Stimulated activated CD8-positive, alpha-beta memory T cell treated with anti-CD3 and anti-CD28 coated beads, Interleukin-2, amount 100 ng/mL, for 48 hours (primary cell): ENCODE data around the gene STK35.
A peak's percentile ranks its signal among the peaks of the same experiment; 100 is the strongest.

ENCODE experiments used
- DNase-seq, 2 donors: peaks; one replicate each; pipeline ENCODE4 v3.0.0-alpha.2; 2020; ENCODE audit warnings: low read depth in 2 of 2

Gene STK35

DNA sequence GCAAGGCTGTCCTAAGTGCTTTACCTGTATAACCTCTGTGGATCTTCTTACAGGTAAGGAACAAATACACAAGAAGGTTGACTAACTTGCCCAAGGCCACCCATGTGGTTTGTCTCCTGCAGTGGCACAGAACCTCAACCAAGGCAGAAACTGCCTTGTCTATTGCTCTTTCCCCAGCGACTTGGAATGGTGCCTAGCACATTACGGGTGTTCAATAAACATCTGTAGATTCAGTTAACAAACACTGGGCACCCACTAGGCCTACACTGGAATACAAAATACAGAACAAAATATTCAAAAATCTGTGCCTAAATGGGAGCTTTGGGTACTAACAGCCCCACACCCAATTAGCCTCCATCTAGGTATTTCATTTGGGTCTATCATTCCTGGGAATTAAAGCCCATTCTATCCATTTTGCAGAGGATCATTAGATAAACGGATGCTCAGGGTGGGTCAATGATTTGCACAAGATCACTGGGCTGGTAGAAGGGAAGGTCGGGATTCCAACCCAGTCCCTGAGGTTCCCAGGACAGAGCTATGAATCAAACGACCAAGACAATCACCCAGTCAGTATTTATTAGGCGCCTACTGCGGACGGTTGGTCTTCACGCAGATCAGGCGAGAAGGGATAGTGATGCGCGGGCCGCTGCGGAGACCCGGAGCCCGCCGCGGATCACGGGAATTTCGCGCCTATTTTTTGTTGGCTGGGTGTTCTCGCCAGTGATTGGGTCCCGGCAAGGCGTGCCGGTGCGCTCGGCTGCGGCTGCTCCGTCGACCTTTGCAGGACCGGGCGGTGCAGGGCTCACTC is at the start of gene STK35:
STK35 (plus strand) TSS at position 771 of the 808 bp plus-strand sequence. CDS start 55 bp downstream, outside the sequence.
- peak in 1 of 2 donors; percentile 58 for DNase-seq

GRCh38 chr20:2051946-2052345 is 49.7 kb upstream of the STK35 start:
- DNase-seq: no peak

- DNase-seq: no peak
Measured at GRCh38 chr20:2052741-2053140, 48.9 kb upstream of the STK35 start.

GRCh38 chr20:2053615-2054014 is 48.0 kb upstream of the STK35 start:
- no peak for DNase-seq

DNA sequence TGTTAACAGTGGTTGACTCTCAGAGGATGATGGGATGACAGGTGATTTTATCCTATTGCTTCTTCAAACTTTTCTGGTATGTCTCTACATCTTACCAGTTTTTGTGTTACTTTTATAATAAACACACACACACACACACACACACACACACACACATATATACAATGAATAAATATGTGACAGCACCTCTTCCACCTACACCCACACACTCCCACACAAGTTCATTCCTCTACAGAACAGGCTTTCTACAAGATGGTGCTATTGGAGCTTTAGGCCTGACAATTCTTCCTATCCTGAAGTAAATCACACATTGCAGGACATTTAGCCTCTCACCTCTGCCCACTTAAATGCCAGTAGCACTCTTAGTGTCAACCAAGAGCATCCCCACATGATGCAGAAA is 46.7 kb upstream of the STK35 start:
- DNase-seq: no peak

DNA sequence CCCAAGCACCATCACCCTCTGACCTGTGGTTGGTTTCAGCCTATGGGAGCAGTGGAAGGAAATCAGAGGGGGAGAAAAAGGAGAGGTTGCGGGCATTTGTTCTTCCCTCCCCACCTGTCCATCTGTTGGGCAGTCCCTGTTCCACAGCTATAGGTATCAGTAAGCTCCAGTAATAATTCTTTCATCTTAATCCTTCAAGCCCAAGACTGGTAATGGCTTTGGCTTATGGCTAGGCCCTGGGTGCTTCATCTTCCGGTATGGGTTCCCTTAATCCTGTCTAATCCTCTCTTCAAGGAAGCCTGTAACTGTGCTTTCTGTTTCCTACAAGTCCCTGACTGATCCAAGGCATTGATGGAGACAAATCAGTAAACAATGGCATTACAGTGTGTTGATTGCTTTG is 42.2 kb upstream of the STK35 start:
- no peak for DNase-seq

- no peak for DNase-seq
Measured at GRCh38 chr20:2065099-2065498, 36.5 kb upstream of the STK35 start.

GRCh38 chr20:2066461-2067122 is 35.0 kb upstream of the STK35 start:
- no peak for DNase-seq

DNA sequence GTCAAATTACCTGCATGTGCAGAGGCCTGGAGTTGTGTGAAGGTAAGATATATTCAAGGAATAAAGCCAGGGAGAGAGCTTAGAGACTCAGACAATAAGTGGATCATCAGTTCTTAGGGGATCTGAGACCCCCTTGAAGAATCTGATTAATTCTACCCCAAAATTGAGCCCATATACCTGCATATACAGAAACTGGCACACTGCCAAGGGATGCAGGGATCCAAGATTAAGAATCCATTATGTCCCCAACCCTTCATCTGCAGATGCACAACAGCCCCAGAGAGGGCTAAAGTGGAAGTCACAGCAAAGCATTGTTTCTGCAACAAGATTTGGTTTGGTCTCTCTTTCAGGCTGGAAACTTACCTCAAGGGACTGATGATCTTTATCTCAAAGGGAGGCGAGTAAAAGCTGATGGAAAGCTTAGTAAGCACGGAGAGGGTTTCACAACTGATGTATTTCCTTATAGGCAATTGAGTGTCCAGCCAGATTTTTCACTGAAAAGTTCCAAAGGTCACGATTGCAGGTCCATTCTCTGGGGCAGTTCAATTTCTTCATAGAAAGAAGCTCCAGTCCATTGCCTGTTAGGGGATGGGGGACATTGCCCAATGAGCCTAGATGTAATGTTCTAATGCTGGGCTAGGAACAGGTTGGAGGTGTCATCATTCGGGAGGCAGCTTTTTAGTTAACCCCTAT is 20.9 kb upstream of the STK35 start:
- DNase-seq: no peak

GRCh38 chr20:2084703-2085102 is 16.9 kb upstream of the STK35 start:
- no peak for DNase-seq

GRCh38 chr20:2086177-2086979 is 15.2 kb upstream of the STK35 start:
- no peak for DNase-seq

GRCh38 chr20:2086980-2087377 is 14.6 kb upstream of the STK35 start:
- DNase-seq: no peak

DNA sequence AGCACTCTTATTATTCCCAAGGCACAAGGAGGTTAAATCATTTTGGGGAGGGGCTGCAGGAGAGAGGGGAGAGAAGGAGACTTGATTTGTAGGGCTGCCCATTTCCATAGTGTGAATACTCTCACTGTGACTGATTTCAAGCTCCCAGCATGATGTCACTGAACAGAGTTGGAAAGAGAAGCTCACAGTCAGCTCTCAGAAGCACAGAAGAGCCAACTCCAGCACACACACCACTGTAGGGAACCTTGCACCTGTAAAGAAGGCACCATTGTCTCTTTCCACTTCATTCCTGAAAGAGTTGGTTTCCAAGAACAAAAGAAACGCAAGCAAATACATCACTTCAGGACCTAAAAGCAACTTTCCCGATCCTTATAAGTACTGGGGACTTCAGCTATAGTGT is 12.7 kb upstream of the STK35 start:
- DNase-seq: no peak

DNA sequence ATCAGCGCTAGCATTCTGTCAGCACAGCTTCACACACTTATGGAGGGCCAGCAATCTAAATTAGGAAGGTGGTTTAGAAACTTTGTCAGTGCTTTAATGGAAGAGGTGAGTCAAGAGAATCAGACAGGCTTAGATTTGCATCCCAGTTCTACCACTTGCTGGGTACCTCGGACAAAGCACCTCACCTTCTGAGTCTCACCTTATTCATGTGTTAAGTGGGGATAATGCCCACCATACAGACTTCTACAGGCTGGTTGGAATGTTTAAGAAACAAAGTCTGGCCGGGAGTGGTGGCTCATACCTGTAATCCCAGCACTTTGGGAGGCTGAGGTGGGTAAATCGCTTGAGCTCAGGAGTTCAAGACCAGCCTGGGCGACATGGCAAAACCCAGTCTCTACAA is 12.2 kb upstream of the STK35 start:
- DNase-seq: no peak

- peak in 1 of 2 donors; percentile 4 for DNase-seq
Measured at GRCh38 chr20:2093159-2093781, 8.4 kb upstream of the STK35 start.

DNA sequence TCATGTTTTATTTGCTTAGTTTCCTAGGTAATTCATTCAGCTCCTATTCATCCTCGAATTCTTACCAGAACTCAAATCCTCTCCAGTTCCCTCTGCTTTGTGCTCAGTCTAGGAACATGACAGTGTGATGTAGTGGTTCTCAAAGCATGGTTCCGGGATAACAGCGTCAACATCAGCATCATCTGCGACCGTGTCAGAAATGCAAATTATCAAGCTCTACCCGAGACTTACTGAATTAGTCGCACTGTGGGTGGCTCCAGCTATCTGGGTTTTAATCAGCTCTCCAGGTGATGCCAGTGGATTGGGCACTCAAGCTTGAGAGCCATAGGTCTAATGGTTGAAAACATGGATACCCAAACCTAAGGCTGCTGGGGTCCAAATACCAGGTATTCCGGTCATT is 7.7 kb upstream of the STK35 start:
- no peak for DNase-seq

DNA sequence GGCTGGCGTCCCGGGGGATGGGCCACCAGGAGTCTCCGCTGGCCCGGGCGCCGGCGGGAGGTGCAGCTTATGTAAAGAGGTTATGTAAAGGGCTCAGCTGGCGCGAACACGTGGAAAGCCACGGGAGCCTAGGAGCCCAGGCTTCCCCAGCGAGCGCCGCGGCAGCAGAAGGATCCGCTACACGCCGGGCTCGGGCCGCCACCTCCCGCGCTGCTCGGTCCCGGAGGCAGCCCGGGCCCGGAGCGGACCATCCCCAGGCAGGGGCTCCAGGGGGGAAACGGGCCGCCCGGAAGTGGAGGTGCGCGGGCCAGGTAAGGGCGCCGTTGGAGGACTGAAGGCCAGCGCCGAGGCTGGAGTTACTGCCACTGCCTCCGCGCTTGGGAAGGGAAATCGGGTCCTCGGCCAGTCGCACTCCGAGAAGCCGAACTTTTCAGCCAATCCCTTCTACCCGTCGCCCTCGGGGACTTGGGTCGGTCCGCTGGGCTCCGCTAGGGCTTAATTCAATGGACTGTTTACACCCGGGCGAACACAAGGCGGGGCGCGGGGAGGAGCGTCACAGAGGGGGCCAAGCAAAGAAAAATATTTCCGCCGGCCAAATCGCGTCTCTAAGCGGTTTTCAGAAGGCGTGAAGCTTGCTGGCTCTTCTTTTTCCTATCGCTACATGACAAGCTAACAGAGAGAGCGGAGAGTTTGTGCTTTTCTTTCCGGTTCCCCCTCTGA is 398 bp downstream of the STK35 start:
- DNase-seq: peak; percentile 72 to 79

DNA sequence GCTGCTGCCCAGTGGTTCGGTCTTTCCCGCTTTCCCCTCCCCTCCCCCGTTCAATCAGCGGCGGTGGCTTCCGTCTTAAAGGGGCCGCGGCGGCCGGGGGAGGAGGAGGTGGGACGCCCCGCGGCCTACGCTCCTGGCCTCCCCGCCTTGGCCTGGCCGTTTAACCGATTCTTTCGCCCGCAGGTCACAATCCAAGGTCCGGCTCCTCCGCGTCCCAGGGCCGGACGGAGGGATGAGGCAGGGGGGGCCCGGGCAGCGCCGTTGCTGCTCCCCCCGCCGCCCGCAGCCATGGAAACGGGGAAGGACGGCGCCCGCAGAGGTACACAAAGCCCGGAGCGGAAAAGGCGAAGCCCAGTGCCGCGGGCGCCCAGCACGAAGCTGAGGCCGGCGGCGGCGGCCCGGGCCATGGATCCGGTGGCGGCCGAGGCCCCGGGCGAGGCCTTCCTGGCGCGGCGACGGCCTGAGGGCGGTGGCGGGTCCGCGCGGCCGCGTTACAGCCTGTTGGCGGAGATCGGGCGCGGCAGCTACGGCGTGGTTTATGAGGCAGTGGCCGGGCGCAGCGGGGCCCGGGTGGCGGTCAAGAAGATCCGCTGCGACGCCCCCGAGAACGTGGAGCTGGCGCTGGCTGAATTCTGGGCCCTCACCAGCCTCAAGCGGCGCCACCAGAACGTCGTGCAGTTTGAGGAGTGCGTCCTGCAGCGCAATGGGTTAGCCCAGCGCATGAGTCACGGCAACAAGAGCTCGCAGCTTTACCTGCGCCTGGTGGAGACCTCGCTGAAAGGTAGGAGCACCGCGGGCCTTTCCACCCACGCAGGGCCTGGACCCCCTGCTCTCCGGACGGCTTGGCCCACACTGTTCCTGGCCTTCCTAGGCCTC is 1.2 kb downstream of the STK35 start:
- peak; percentile 65 to 71 for DNase-seq

GRCh38 chr20:2103461-2104153 is 2.0 kb downstream of the STK35 start:
- DNase-seq: no peak
